HCT116 (cell line): Measurements from ENCODE around the gene SARM1. TPM values are rescaled to one million over a fixed set of nuclear protein-coding genes. Genes with fewer than 3 reads are reported as not detected.

ENCODE experiments used
- ATAC-seq: fragments of 200-7000 bp; cut with Tn5 transposase; 2 replicates; pipeline ENCODE4 v1.9.1; 2020; ENCODE audit warnings: mild to moderate bottlenecking, moderate library complexity
- BruUV-seq: library from RNA; stranded (reverse); fragments of 400-500 nt; replicated peaks from 2 replicates; lab custom pipeline; 2021; lab: Mats Ljungman, UMichigan
- CTCF ChIA-PET: fragments of 300-600 bp; sonication (Branson Sonifier 250); formaldehyde crosslinking; loops from one replicate; lab custom pipeline; 2021; ENCODE audit warnings: antibody characterized with exemption; lab: Charles Lee
- POLR2A ChIA-PET: fragments of 300-600, 350-600 bp; sonication (Branson Sonifier 250); formaldehyde crosslinking; loops from one replicate; lab custom pipeline; 2021; ENCODE audit warnings: antibody characterized with exemption; lab: Charles Lee
- RAD21 ChIA-PET, 2 experiments: fragments of 300-600 bp; sonication (Branson Sonifier 250); formaldehyde crosslinking; loops; one replicate each; lab custom pipeline; 2023; ENCODE audit warnings: low total read pairs in 2 of 2; ENCODE audit not compliant: uncharacterized antibody in 2 of 2, unreplicated experiment in 2 of 2, low non-redundant PET in 1 of 2; lab: Charles Lee
- DNase-seq: peaks from one replicate; pipeline ENCODE4 v3.0.0-alpha.2; 2010; ENCODE audit warnings: low read depth, low spot score
- H2AFZ ChIP-seq: fragments of 200-600 bp; shearing (Covaris generic), sonication (generic); 2 replicates; pipeline ENCODE4 v1.6.1; 2017; ENCODE audit warnings: low read depth, mixed run types, mixed read lengths, antibody characterized with exemption, low read length; ENCODE audit not compliant: poor library complexity, severe bottlenecking
- H3K27ac ChIP-seq: 2 replicates; pipeline ENCODE4 v1.5.1; 2012; ENCODE audit warnings: low read depth, low read length
- H3K27me3 ChIP-seq: fragments of 200-600 bp; sonication (generic); 2 replicates; pipeline ENCODE4 v1.6.1; 2016; ENCODE audit warnings: mixed run types, low read length, mixed read lengths; ENCODE audit not compliant: insufficient read depth
- H3K36me3 ChIP-seq, 2 experiments: fragments of 200-500 bp in 1 of 2; fragments of 200-600 bp in 1 of 2; sonication (Bioruptor generic) in 1 of 2; sonication (generic) in 1 of 2; 2 replicates each; pipeline versions ENCODE4 v1.5.1 to v1.6.1; 2014 to 2016; ENCODE audit warnings: low read length in 2 of 2, inconsistent platforms in 1 of 2, mixed read lengths in 1 of 2, mixed run types in 1 of 2; ENCODE audit not compliant: insufficient read depth in 2 of 2, control insufficient read depth in 1 of 2
- H3K4me1 ChIP-seq, 2 experiments: fragments of 200-600 bp in 1 of 2; sonication (generic) in 1 of 2; 2 replicates each; pipeline versions ENCODE4 v1.5.1 to v1.6.1; 2012 to 2017; ENCODE audit warnings: low read length in 2 of 2, inconsistent platforms in 1 of 2, mild to moderate bottlenecking in 1 of 2, mixed read lengths in 1 of 2, mixed run types in 1 of 2, moderate library complexity in 1 of 2; ENCODE audit not compliant: insufficient read depth in 2 of 2, control insufficient read depth in 1 of 2
- H3K4me2 ChIP-seq: fragments of 200-600 bp; sonication (generic); 2 replicates; pipeline ENCODE4 v1.6.1; 2017; ENCODE audit warnings: mixed run types, low read length, mixed read lengths
- H3K4me3 ChIP-seq, 2 experiments: fragments of 200-600 bp in 1 of 2; sonication (generic) in 1 of 2; replicated peaks in 1 of 2; 2 replicates each; pipeline ENCODE4 v1.5.1; 2011 to 2016; ENCODE audit warnings: low read length in 2 of 2, control low read depth in 1 of 2, low read depth in 1 of 2, mild to moderate bottlenecking in 1 of 2, mixed read lengths in 1 of 2, mixed run types in 1 of 2
- H3K79me2 ChIP-seq: fragments of 200-600 bp; sonication (generic); 2 replicates; pipeline ENCODE4 v1.6.1; 2017; ENCODE audit warnings: mild to moderate bottlenecking, mixed run types, low read length, moderate library complexity, mixed read lengths; ENCODE audit not compliant: insufficient read depth
- H3K9ac ChIP-seq: fragments of 200-600 bp; sonication (generic); 2 replicates; pipeline ENCODE4 v1.6.1; 2016; ENCODE audit warnings: low read length, mixed read lengths
- H3K9me2 ChIP-seq: fragments of 200-600 bp; sonication (generic), shearing (Covaris generic); 2 replicates; pipeline ENCODE4 v1.6.1; 2017; ENCODE audit warnings: mixed run types, mild to moderate bottlenecking, moderate library complexity; ENCODE audit not compliant: insufficient read depth
- H3K9me3 ChIP-seq, 2 experiments: fragments of 200-500 bp in 1 of 2; fragments of 200-600 bp in 1 of 2; sonication (Bioruptor generic) in 1 of 2; sonication (generic) in 1 of 2; 2 replicates each; pipeline ENCODE4 v1.6.1; 2014 to 2017; ENCODE audit warnings: low read length in 2 of 2, mixed read lengths in 2 of 2, inconsistent platforms in 1 of 2, low read depth in 1 of 2, mild to moderate bottlenecking in 1 of 2, mixed run types in 1 of 2, moderate library complexity in 1 of 2; ENCODE audit not compliant: control insufficient read depth in 1 of 2, insufficient read depth in 1 of 2
- H4K20me1 ChIP-seq: fragments of 200-600 bp; sonication (generic), shearing (Covaris generic); 2 replicates; pipeline ENCODE4 v1.6.1; 2017; ENCODE audit warnings: mixed run types, mild to moderate bottlenecking, moderate library complexity; ENCODE audit not compliant: insufficient read depth
- CEBPB ChIP-seq: IDR thresholded peaks from 2 replicates; pipeline ENCODE4 v1.6.1; 2012; ENCODE audit warnings: low read depth
- EGR1 ChIP-seq: IDR thresholded peaks from 2 replicates; pipeline ENCODE4 v1.6.1; 2012; ENCODE audit warnings: low read depth
- ELF1 ChIP-seq: IDR thresholded peaks from 2 replicates; pipeline ENCODE4 v1.6.1; 2012; ENCODE audit warnings: low read depth, borderline replicate concordance
- EZH2 ChIP-seq: fragments of 200-600 bp; sonication (generic); IDR thresholded peaks from 2 replicates; pipeline ENCODE4 v1.6.1; 2017; ENCODE audit warnings: antibody characterized with exemption, mixed run types
- EZH2phosphoT487 ChIP-seq: fragments of 200-600 bp; IDR thresholded peaks from 2 replicates; pipeline ENCODE4 v1.6.1; 2018; ENCODE audit warnings: antibody characterized with exemption, borderline replicate concordance
- JUND ChIP-seq: IDR thresholded peaks from 2 replicates; pipeline ENCODE4 v1.6.1; 2012
- MAX ChIP-seq: IDR thresholded peaks from 2 replicates; pipeline ENCODE4 v1.6.1; 2012
- POLR2A ChIP-seq: IDR thresholded peaks from 2 replicates; pipeline ENCODE4 v1.7.0; 2011; ENCODE audit warnings: borderline replicate concordance; ENCODE audit not compliant: insufficient read depth, insufficient read length; ENCODE audit errors: extremely low read depth
- POLR2AphosphoS5 ChIP-seq: IDR thresholded peaks from 2 replicates; pipeline ENCODE4 v1.6.1; 2011; ENCODE audit warnings: mild to moderate bottlenecking, low read depth, low read length, moderate library complexity
- SIN3A ChIP-seq: IDR thresholded peaks from 2 replicates; pipeline ENCODE4 v1.6.1; 2012; ENCODE audit warnings: low read depth
- TCF7L2 ChIP-seq: IDR thresholded peaks from 2 replicates; pipeline ENCODE4 v1.7.0; 2011; ENCODE audit warnings: borderline replicate concordance, inconsistent platforms; ENCODE audit not compliant: insufficient read depth, insufficient read length; ENCODE audit errors: extremely low read depth
- ZFX ChIP-seq: fragments of 450-650 bp; IDR thresholded peaks from 2 replicates; pipeline ENCODE4 v1.6.1; 2017
- ZNF274 ChIP-seq: fragments of 200-500 bp; sonication (Bioruptor generic); IDR thresholded peaks from 2 replicates; pipeline ENCODE4 v1.6.1; 2014; ENCODE audit warnings: mild to moderate bottlenecking, low read depth, low read length, inconsistent platforms
- intact Hi-C: fragments of 100-400 bp; cut with micrococcal nuclease; formaldehyde crosslinking; loops from 2 replicates; pipeline ENCODE4 v1.10.0; 2022
- total RNA-seq: library from RNA; stranded (reverse); gene quantifications from one replicate; pipeline ENCODE4 v1.2.1, GENCODE V29; 2021; ENCODE audit not compliant: unreplicated experiment
- TF ChIP-seq, protein P1 (sequence below): IDR thresholded peaks from 2 replicates; pipeline ENCODE4 v1.6.1; 2011; ENCODE audit warnings: mild to moderate bottlenecking, low read length, moderate library complexity; ENCODE audit not compliant: insufficient replicate concordance; ENCODE audit errors: extremely low read depth
- TF ChIP-seq, protein P2 (sequence below): IDR thresholded peaks from 2 replicates; pipeline ENCODE4 v1.6.1; 2012

Gene SARM1
- total RNA-seq, 1 experiment from 2014 or later, result 1.3 TPM

DNA sequence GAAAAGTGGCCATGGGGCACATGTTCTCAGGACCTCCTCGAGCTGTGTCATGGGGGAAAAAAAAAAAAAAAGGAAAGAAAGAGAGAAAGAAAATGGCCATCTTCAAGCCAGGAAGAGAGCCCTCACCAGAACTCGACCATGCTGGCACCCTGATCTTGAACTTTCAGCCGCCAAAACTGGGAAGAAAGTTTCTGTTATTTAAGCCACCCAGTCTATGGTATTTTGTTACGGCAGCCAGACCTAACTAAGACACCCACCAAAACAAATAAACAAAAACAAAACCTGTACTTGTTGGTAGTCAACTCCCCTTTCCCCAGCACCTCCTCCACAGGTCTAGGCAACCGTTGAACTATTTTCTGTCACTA, 75.9 kb downstream of the SARM1 start:
- Histone ChIP-seq H3K4me1 (no peaks in the 10 kb centered on the region), H3K36me3 (no peaks in the 10 kb centered on the region), H3K9me3 (no peaks in the 10 kb centered on the region), H3K79me2 (no peaks in the 10 kb centered on the region), H3K4me3 (no peak overlapping the region), H4K20me1 (no peaks in the 10 kb centered on the region), H3K9me2 (no peaks in the 10 kb centered on the region), H3K4me2 (no peak overlapping the region), H2AFZ (no peak overlapping the region), H3K27me3 (no peaks in the 10 kb centered on the region), H3K9ac (no peak overlapping the region), H3K27ac (no peak overlapping the region)
- no TSS peak for BruUV-seq
- RAD21 ChIA-PET, result no interaction called here
- POLR2A ChIA-PET, result no interaction called here
- intact Hi-C loops, result loop anchor here (10.0 kb wide), 1 partner anchor 73 kb away; the partner anchor contains the start of genes SARM1 and VTN
- CTCF ChIA-PET, result no interaction called here
- TF ChIP-seq, protein P1, sequence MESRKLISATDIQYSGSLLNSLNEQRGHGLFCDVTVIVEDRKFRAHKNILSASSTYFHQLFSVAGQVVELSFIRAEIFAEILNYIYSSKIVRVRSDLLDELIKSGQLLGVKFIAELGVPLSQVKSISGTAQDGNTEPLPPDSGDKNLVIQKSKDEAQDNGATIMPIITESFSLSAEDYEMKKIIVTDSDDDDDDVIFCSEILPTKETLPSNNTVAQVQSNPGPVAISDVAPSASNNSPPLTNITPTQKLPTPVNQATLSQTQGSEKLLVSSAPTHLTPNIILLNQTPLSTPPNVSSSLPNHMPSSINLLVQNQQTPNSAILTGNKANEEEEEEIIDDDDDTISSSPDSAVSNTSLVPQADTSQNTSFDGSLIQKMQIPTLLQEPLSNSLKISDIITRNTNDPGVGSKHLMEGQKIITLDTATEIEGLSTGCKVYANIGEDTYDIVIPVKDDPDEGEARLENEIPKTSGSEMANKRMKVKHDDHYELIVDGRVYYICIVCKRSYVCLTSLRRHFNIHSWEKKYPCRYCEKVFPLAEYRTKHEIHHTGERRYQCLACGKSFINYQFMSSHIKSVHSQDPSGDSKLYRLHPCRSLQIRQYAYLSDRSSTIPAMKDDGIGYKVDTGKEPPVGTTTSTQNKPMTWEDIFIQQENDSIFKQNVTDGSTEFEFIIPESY, result no peak
- TF ChIP-seq ZFX (no peak), JUND (no peak)
- no peak for DNase-seq
- no peak for ATAC-seq

DNA sequence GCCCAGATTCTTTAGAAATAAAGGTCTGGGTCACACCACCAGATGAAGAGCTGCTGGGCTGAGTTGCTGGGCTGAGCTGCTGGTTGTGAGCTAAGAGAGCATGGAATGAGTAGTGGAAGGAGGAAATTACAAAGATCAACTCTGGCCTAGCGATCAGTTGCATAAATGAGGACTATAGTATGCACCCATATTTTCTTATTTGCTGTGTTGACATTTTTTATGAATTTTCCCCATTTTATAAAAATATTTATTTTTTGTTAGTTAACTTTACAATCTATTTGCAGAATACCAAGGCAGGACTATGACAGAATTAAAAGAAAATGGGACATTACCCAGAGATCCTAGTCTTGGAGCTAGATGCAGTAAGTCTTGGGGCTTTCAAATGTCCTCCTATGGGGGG, 78.4 kb downstream of the SARM1 start:
- H2AFZ ChIP-seq, result no peak overlapping the region
- CTCF ChIA-PET, result no interaction called here
- intact Hi-C loops, result loop anchor here (10.0 kb wide), 1 partner anchor 75 kb away; the partner anchor contains the start of genes SARM1 and VTN
- H3K9ac ChIP-seq, result no peak overlapping the region
- no peaks in the 10 kb centered on the region for H3K36me3 ChIP-seq
- no peaks in the 10 kb centered on the region for H3K9me3 ChIP-seq
- no peak overlapping the region for H3K4me2 ChIP-seq
- no peaks in the 10 kb centered on the region for H4K20me1 ChIP-seq
- TF ChIP-seq SIN3A, result no peak
- no peak for TF ChIP-seq ELF1
- no peak for TF ChIP-seq TCF7L2
- no peak for TF ChIP-seq JUND
- TF ChIP-seq EZH2, result no peak
- no peak for TF ChIP-seq POLR2AphosphoS5
- TF ChIP-seq, protein P2, sequence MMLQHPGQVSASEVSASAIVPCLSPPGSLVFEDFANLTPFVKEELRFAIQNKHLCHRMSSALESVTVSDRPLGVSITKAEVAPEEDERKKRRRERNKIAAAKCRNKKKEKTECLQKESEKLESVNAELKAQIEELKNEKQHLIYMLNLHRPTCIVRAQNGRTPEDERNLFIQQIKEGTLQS, result no peak
- no peak for TF ChIP-seq ZNF274
- no peak for TF ChIP-seq EZH2phosphoT487
- no peak for TF ChIP-seq POLR2A
- no peak for TF ChIP-seq MAX
- TF ChIP-seq CEBPB, result no peak
- TF ChIP-seq EGR1, result no peak
- H3K79me2 ChIP-seq, result no peaks in the 10 kb centered on the region
- POLR2A ChIA-PET, result no interaction called here
- no peak overlapping the region for H3K4me3 ChIP-seq
- RAD21 ChIA-PET, result no interaction called here
- BruUV-seq, result no TSS peak
- DNase-seq (no peak), ATAC-seq (no peak)
- no peaks in the 10 kb centered on the region for H3K27me3 ChIP-seq
- no peaks in the 10 kb centered on the region for H3K4me1 ChIP-seq
- H3K27ac ChIP-seq, result no peak overlapping the region
- no peaks in the 10 kb centered on the region for H3K9me2 ChIP-seq
